Measurements from ENCODE around the gene COX5B.

The COX5B gene

GRCh38 chr2:97644023-97644717, 1.7 kb upstream of the COX5B start:
- no peak for TF ChIP-seq CTCF (IDR thresholded peaks at IDR 0.05)
- H3K27ac ChIP-seq = no peak overlapping the region

- H3K27ac ChIP-seq = peak overlapping the region; percentile 81
- TF ChIP-seq ZFX (IDR thresholded peaks at IDR 0.05; ENCODE audit: borderline replicate concordance) (no peak), CTCF (IDR thresholded peaks at IDR 0.05) (no peak)
Measured at GRCh38 chr2:97645112-97645694, 659 bp upstream of the COX5B start.

GRCh38 chr2:97646977-97647376, 1.1 kb downstream of the COX5B start:
- peak overlapping the region; percentile 81 for H3K27ac ChIP-seq
- TF ChIP-seq CTCF (IDR thresholded peaks at IDR 0.05) (no peak), ZFX (IDR thresholded peaks at IDR 0.05; ENCODE audit: borderline replicate concordance) (no peak)

GRCh38 chr2:97651114-97651513, 5.3 kb downstream of the COX5B start:
- no peak for TF ChIP-seq ZFX (IDR thresholded peaks at IDR 0.05; ENCODE audit: borderline replicate concordance)
- TF ChIP-seq CTCF (IDR thresholded peaks at IDR 0.05) = no peak
- peak overlapping the region; percentile 32 for H3K27ac ChIP-seq

- TF ChIP-seq ZFX (IDR thresholded peaks at IDR 0.05; ENCODE audit: borderline replicate concordance) = no peak
- peak overlapping the region; percentile 18; the same call in 1 of the 2 replicates for H3K27ac ChIP-seq
Measured at GRCh38 chr2:97653473-97653872, 7.6 kb downstream of the COX5B start.

GRCh38 chr2:97653874-97654273, 8.0 kb downstream of the COX5B start:
- TF ChIP-seq ZFX (IDR thresholded peaks at IDR 0.05; ENCODE audit: borderline replicate concordance) = no peak
- TF ChIP-seq CTCF (IDR thresholded peaks at IDR 0.05) = no peak
- peak overlapping the region; percentile 18; the same call in 1 of the 2 replicates for H3K27ac ChIP-seq

- H3K27ac ChIP-seq = peak overlapping the region; percentile 18; the same call in 1 of the 2 replicates
- TF ChIP-seq CTCF (IDR thresholded peaks at IDR 0.05) (no peak), ZFX (IDR thresholded peaks at IDR 0.05; ENCODE audit: borderline replicate concordance) (no peak)
Measured at GRCh38 chr2:97654309-97654708, 8.4 kb downstream of the COX5B start.

Measured in 22Rv1 (cell line).